PC-9 (cell line): ENCODE data around the gene GALNT9. TPM values are rescaled to one million over a fixed set of nuclear protein-coding genes. Genes with fewer than 3 reads are reported as not detected.

Source experiments
- BruUV-seq: library from RNA; stranded (reverse); fragments of 400-500 nt; replicated peaks from 2 replicates; lab custom pipeline; 2021; lab: Mats Ljungman, UMichigan
- CTCF ChIA-PET: fragments of 300-600 bp; sonication (Branson Sonifier 250); formaldehyde crosslinking; loops from one replicate; lab custom pipeline; 2022; ENCODE audit warnings: antibody characterized with exemption; lab: Charles Lee
- POLR2A ChIA-PET: fragments of 300-600 bp; sonication (Branson Sonifier 250); formaldehyde crosslinking; loops from one replicate; lab custom pipeline; 2022; ENCODE audit warnings: antibody characterized with exemption; ENCODE audit not compliant: unreplicated experiment; lab: Charles Lee
- DNase-seq, 2 experiments: peaks; one replicate each; pipeline versions ENCODE4 v3.0.0 to v3.0.0-alpha.2; 2015 to 2022; ENCODE audit warnings: mixed read lengths in 1 of 2
- H2AFZ ChIP-seq: fragments of 200-600 bp; sonication (generic); 2 replicates; pipeline ENCODE4 v1.8.1; 2017; ENCODE audit warnings: antibody characterized with exemption
- H3F3A ChIP-seq: fragments of 200-600 bp; sonication (generic); 2 replicates; pipeline ENCODE4 v1.8.1; 2017; ENCODE audit warnings: antibody characterized with exemption, mild to moderate bottlenecking, low read depth; ENCODE audit not compliant: insufficient read depth
- H3K27ac ChIP-seq: fragments of 200-600 bp; sonication (generic); 2 replicates; pipeline ENCODE4 v1.6.1; 2016; ENCODE audit warnings: mixed run types
- H3K27me3 ChIP-seq: fragments of 200-600 bp; sonication (generic); 2 replicates; pipeline ENCODE4 v1.6.1; 2016; ENCODE audit warnings: low read depth, mixed run types; ENCODE audit not compliant: insufficient read depth
- H3K36me3 ChIP-seq: fragments of 200-600 bp; sonication (generic); 2 replicates; pipeline ENCODE4 v1.6.1; 2016; ENCODE audit warnings: low read depth, mixed run types
- H3K4me1 ChIP-seq: fragments of 200-600 bp; sonication (generic); replicated peaks from 2 replicates; pipeline ENCODE4 v1.6.1; 2016; ENCODE audit warnings: mixed run types; ENCODE audit not compliant: insufficient read depth
- H3K4me2 ChIP-seq: fragments of 200-600 bp; sonication (generic); 2 replicates; pipeline ENCODE4 v1.6.1; 2017; ENCODE audit warnings: mixed run types
- H3K4me3 ChIP-seq: fragments of 200-600 bp; sonication (generic); 2 replicates; pipeline ENCODE4 v1.6.1; 2016; ENCODE audit warnings: mixed run types
- H3K79me2 ChIP-seq: fragments of 200-600 bp; sonication (generic); 2 replicates; pipeline ENCODE4 v1.6.1; 2017; ENCODE audit warnings: low read depth, mixed run types
- H3K9me2 ChIP-seq: fragments of 200-600 bp; sonication (generic); 2 replicates; pipeline ENCODE4 v1.8.1; 2017; ENCODE audit warnings: mild to moderate bottlenecking; ENCODE audit not compliant: insufficient read depth
- H3K9me3 ChIP-seq: fragments of 200-600 bp; sonication (generic); 2 replicates; pipeline ENCODE4 v1.8.1; 2016; ENCODE audit warnings: low read depth; ENCODE audit not compliant: insufficient read depth
- H4K20me1 ChIP-seq: fragments of 200-600 bp; sonication (generic); 2 replicates; pipeline ENCODE4 v1.8.1; 2017; ENCODE audit not compliant: insufficient read depth
- CTCF ChIP-seq: fragments of 200-600 bp; sonication (generic); conservative IDR thresholded peaks from 2 replicates; pipeline ENCODE4 v1.6.1; 2017; ENCODE audit warnings: mixed run types, antibody characterized with exemption, mild to moderate bottlenecking, moderate library complexity
- EZH2 ChIP-seq: fragments of 200-600 bp; sonication (generic); IDR thresholded peaks from 2 replicates; pipeline ENCODE4 v1.8.0; 2017; ENCODE audit warnings: antibody characterized with exemption, low read depth
- intact Hi-C: fragments of 100-400 bp; cut with micrococcal nuclease; formaldehyde crosslinking; loops from one replicate; pipeline ENCODE4 v1.10.0; 2022; ENCODE audit not compliant: unreplicated experiment
- total RNA-seq: library from RNA; stranded (reverse); gene quantifications from 2 replicates; pipeline ENCODE4 v1.2.3, GENCODE V29; 2021

The GALNT9 gene
- total RNA-seq, 1 experiment from 2014 or later = 11.2 TPM

GRCh38 chr12:132325733-132326130 lies 3.7 kb downstream of the GALNT9 start:
- CTCF ChIA-PET = no interaction called here
- no peak for TF ChIP-seq CTCF
- no peak for TF ChIP-seq EZH2
- Histone ChIP-seq H3K9me2 (no peaks in the 10 kb centered on the region), H3K27ac (no peak overlapping the region), H3F3A (peaks cover 5% of the 10 kb centered on the region; the same call in 1 of the 2 replicates), H4K20me1 (no peaks in the 10 kb centered on the region; the same call in 1 of the 2 replicates), H3K9me3 (no peaks in the 10 kb centered on the region; the same call in 1 of the 2 replicates), H3K4me1 (no peaks in the 10 kb centered on the region), H3K4me3 (no peak overlapping the region), H2AFZ (no peak overlapping the region), H3K79me2 (no peaks in the 10 kb centered on the region), H3K4me2 (no peak overlapping the region), H3K36me3 (no peaks in the 10 kb centered on the region), H3K27me3 (peaks cover 85% of the 10 kb centered on the region)
- no peak for DNase-seq
- intact Hi-C loops = no loop called here
- POLR2A ChIA-PET = no interaction called here
- no TSS peak for BruUV-seq

GRCh38 chr12:132324841-132325732 lies 4.3 kb downstream of the GALNT9 start:
- no peaks in the 10 kb centered on the region for H3K9me3 ChIP-seq
- H3K36me3 ChIP-seq = no peaks in the 10 kb centered on the region
- H3F3A ChIP-seq = no peaks in the 10 kb centered on the region
- BruUV-seq = no TSS peak
- TF ChIP-seq EZH2 (no peak), CTCF (no peak)
- no peak overlapping the region for H3K4me3 ChIP-seq
- no peak for DNase-seq
- POLR2A ChIA-PET = no interaction called here
- H3K27ac ChIP-seq = no peak overlapping the region
- no peaks in the 10 kb centered on the region for H3K9me2 ChIP-seq
- CTCF ChIA-PET = no interaction called here
- no peak overlapping the region for H3K4me2 ChIP-seq
- intact Hi-C loops = no loop called here
- no peaks in the 10 kb centered on the region for H3K4me1 ChIP-seq
- H3K27me3 ChIP-seq = peaks cover 85% of the 10 kb centered on the region
- no peaks in the 10 kb centered on the region for H3K79me2 ChIP-seq
- no peaks in the 10 kb centered on the region; the same call in 1 of the 2 replicates for H4K20me1 ChIP-seq
- no peak overlapping the region for H2AFZ ChIP-seq

- Histone ChIP-seq H3K4me2 (no peak overlapping the region), H3K79me2 (no peaks in the 10 kb centered on the region)
- no TSS peak for BruUV-seq
Measured at GRCh38 chr12:132324173-132324572, 5.2 kb downstream of the GALNT9 start.

More at GRCh38 chr12:132324173-132324572, 5.2 kb downstream of the GALNT9 start:
- H3K27me3 ChIP-seq = peaks cover 94% of the 10 kb centered on the region
- H3K27ac ChIP-seq = no peak overlapping the region
- H3K4me3 ChIP-seq = no peak overlapping the region
- H4K20me1 ChIP-seq = no peaks in the 10 kb centered on the region; the same call in 1 of the 2 replicates
- H3K36me3 ChIP-seq = no peaks in the 10 kb centered on the region
- H3K9me3 ChIP-seq = no peaks in the 10 kb centered on the region
- POLR2A ChIA-PET = no interaction called here
- intact Hi-C loops = no loop called here
- H2AFZ ChIP-seq = no peak overlapping the region
- no peak for TF ChIP-seq CTCF
- no peak for TF ChIP-seq EZH2
- CTCF ChIA-PET = no interaction called here
- no peak for DNase-seq
- H3F3A ChIP-seq = no peaks in the 10 kb centered on the region
- no peaks in the 10 kb centered on the region for H3K9me2 ChIP-seq
- H3K4me1 ChIP-seq = no peaks in the 10 kb centered on the region
